ENCODE results near the gene PHF21A. TPM values are rescaled to one million over a fixed set of nuclear protein-coding genes. Genes with fewer than 3 reads are reported as not detected.
A peak's percentile ranks its signal among the peaks of the same experiment; 100 is the strongest.

Gene PHF21A
- total RNA-seq, 4 donors from 2014 or later: 9.8 to 20.2 (median 15.4) TPM

DNA sequence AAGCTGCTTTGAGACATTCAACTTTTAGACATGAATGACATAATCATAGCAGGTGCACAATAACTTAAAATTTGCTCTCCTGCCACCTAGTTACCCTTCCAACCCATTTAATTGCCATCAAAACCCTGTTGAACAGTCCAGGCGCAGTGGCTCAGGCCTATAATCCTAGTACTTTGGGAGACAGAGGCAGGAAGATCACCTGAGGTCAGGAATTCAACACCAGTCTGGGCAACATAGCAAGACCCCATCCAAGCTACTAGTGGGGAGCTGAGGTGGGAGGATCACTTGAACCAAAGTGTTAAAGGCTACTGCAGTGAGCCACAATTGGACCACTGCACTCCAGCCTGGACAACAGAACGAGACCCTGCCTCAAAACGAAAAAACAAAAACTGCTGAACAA, 4.0 kb upstream of the PHF21A start:
- H3K4me3 ChIP-seq: no peak overlapping the region
- intact Hi-C loops (cut with DNase I; ENCODE audit: low total_unique reads) (loop anchor here (10.0 kb wide), 2 partner anchors 220 to 260 kb away; partner anchors contain the start of gene DGKZ), in situ Hi-C loops (cut with MboI; ENCODE audit: low sequenced_read_pairs in 4 of 4) (loop anchor here in 1 of 4 donors (10.0 kb wide), 1 partner anchor 190 kb away; no protein-coding TSS in a partner anchor)
- TF ChIP-seq POLR2A (IDR thresholded peaks at IDR 0.05): no peak
- TF ChIP-seq, protein P1, sequence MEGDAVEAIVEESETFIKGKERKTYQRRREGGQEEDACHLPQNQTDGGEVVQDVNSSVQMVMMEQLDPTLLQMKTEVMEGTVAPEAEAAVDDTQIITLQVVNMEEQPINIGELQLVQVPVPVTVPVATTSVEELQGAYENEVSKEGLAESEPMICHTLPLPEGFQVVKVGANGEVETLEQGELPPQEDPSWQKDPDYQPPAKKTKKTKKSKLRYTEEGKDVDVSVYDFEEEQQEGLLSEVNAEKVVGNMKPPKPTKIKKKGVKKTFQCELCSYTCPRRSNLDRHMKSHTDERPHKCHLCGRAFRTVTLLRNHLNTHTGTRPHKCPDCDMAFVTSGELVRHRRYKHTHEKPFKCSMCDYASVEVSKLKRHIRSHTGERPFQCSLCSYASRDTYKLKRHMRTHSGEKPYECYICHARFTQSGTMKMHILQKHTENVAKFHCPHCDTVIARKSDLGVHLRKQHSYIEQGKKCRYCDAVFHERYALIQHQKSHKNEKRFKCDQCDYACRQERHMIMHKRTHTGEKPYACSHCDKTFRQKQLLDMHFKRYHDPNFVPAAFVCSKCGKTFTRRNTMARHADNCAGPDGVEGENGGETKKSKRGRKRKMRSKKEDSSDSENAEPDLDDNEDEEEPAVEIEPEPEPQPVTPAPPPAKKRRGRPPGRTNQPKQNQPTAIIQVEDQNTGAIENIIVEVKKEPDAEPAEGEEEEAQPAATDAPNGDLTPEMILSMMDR (IDR thresholded peaks at IDR 0.05 in 4 of 5, conservative IDR thresholded peaks at IDR 0.05 in 1 of 5): no peak
- H3K27ac ChIP-seq: no peak overlapping the region
- no peaks in the 10 kb centered on the region for H3K36me3 ChIP-seq
- H3K27me3 ChIP-seq: no peaks in the 10 kb centered on the region
- no peak for ATAC-seq
- no peaks in the 10 kb centered on the region for H3K9me3 ChIP-seq
- DNase-seq: no peak
- H3K4me1 ChIP-seq: peaks cover 3 to 7% of the 10 kb centered on the region in 2 donors

DNA sequence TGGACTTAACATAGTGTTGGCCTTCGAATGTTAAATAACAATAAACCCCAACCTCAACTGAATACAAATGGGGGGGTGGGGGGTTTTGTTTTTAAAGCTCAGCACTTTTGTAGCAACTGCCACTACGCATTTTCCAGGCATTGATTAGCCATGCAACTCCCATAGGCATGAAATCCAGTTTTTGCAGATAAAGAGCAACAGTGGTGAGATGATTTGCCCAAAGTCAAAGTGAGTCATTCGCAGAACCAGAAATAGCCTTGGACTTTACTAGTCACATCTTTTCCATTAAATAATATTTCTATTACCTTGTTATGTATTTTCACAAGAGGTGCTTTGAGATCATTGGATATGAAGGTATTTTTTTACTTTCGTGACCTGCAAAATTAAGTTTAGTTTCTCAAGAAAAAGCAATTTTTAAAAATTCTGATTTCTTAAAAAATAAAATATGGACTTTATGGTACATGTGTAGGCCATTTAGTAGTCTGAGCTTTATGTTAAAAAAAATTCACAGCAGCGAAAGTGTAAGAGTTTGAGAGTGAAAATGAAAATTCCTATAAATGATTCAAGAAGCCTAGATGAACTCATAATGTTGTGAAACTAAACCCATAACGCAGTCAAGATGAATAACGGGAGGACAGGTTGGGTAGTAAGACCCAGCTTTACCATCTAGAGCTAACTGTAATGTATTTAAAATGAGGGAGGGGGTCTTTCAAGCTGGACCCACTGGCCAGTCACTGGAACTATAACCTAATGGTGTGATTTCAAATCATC, 1.9 kb upstream of the PHF21A start:
- H3K27me3 ChIP-seq: no peaks in the 10 kb centered on the region
- in situ Hi-C loops (cut with MboI; ENCODE audit: low sequenced_read_pairs in 4 of 4) (loop anchor here in 1 of 4 donors (10.0 kb wide), 1 partner anchor 192 kb away; no protein-coding TSS in a partner anchor), intact Hi-C loops (cut with DNase I; ENCODE audit: low total_unique reads) (loop anchor here (1.0 to 10.0 kb wide), 5 partner anchors 114 to 318 kb away; partner anchors contain the start of genes DGKZ and SLC35C1)
- no peak for TF ChIP-seq POLR2A (IDR thresholded peaks at IDR 0.05)
- TF ChIP-seq, protein P1 (IDR thresholded peaks at IDR 0.05 in 4 of 5, conservative IDR thresholded peaks at IDR 0.05 in 1 of 5): no peak
- DNase-seq: no peak
- no peak overlapping the region for H3K4me3 ChIP-seq
- H3K4me1 ChIP-seq: peaks cover 13 to 17% of the 10 kb centered on the region in 2 donors
- H3K9me3 ChIP-seq: no peaks in the 10 kb centered on the region
- no peak for ATAC-seq
- H3K27ac ChIP-seq: peak overlapping the region in 2 of 4 donors; percentile 97 to 100
- no peaks in the 10 kb centered on the region for H3K36me3 ChIP-seq

DNA sequence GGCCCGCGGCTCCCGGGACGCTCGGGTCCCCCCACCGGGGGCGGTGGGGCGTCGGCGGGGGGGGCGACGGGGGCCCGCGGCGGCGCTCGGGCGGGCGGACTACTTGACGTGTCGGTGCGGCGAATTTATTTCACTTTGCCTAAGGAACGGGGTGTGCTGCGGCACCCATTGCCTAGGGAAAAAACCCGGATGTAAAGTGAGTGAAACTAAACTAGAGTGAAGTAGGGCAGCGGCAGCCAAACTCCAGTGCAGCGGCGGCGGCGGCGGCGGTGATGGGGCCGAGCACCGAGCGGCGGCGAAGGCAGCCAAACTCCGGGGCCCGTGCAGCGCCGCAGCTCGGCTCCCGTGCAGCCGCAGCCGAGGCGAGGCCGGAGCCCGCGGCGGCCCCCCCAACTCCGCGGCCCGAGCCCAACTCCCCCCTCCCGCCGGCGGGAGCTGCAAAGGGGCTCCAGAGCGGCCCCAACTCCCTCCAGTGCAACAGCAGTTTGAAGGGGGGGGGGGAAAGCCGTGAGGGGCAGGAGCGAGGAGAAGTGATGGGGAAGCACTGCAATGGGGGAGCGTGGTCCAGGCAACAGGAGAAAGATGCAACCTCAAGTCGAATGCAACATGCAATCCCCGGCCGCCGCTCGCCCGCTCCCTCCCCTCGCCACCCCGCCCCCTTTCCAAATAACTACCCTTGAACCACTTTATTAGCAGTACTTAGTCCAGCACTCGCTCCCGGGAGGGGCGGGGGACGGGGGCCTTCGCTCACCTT, 647 bp upstream of the PHF21A start:
- H3K4me1 ChIP-seq: peaks cover 25 to 29% of the 10 kb centered on the region in 2 donors
- H3K4me3 ChIP-seq: peak overlapping the region; percentile 65 to 88 (median 79)
- no peaks in the 10 kb centered on the region for H3K36me3 ChIP-seq
- peak overlapping the region; percentile 96 to 100 (median 98) for H3K27ac ChIP-seq
- no peaks in the 10 kb centered on the region for H3K27me3 ChIP-seq
- DNase-seq (peak; percentile 75 to 82), ATAC-seq (peak; percentile 55 to 64)
- peak in 1 of 2 donors; percentile 24 for TF ChIP-seq POLR2A (IDR thresholded peaks at IDR 0.05)
- TF ChIP-seq, protein P1 (IDR thresholded peaks at IDR 0.05 in 4 of 5, conservative IDR thresholded peaks at IDR 0.05 in 1 of 5): peak in 1 of 5 experiments; percentile 14
- no peaks in the 10 kb centered on the region for H3K9me3 ChIP-seq
- intact Hi-C loops (cut with DNase I; ENCODE audit: low total_unique reads): loop anchor here (1.0 to 10.0 kb wide), 5 partner anchors 115 to 317 kb away; partner anchors contain the start of genes DGKZ and SLC35C1
- in situ Hi-C loops (cut with MboI; ENCODE audit: low sequenced_read_pairs in 4 of 4): loop anchor here in 1 of 4 donors (10.0 kb wide), 1 partner anchor 193 kb away; no protein-coding TSS in a partner anchor

DNA sequence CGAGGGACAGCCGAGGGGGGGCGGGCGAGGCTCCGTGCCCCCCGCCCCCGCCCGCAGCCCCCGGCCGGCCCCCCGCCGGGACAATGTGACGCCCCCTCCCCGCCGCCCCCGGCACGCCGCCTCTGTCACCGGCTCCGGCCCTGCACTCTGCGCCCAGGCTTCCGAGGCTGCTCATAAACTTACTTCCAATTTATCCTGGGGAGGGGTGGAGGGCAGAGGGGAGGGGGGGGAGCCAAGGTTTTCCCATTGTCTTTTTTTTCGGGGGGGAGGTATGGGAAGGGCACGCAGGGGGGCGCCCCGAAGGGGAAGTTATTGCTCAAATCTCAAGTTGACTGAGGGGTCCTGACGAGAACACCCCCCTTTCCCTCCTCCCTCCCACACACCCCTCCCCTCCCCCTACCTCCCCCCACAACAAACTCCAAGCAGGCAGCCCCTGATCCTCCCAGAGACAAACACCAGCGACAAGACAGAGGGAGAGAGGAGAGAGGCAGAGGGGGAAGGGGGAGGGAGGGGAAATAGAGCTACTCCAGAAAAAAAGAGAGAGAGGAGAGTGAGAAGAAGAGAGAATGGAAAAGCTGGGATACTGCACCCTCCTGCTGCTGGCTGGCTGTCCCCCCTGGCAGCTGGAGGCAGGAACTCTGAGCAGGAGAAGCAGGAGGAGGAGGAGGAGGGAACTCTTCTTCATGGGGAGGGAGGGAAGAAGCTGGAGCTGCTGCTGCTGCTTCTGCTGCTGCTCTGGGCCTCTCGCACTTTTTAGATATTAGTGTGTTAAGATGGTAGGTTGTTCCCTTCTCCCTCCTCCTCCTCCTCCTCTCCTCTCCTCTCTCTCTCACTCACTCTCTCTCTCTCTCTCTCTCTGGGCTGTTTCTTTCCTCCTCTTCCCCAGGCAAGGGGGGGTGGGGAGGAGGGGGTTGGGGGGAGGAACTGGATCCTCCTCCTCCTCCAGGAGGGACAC, 631 bp downstream of the PHF21A start:
- H3K4me3 ChIP-seq: peak overlapping the region; percentile 73 to 88 (median 76)
- ATAC-seq (peak; percentile 58 to 66), DNase-seq (peak; percentile 39 to 59)
- no peaks in the 10 kb centered on the region for H3K36me3 ChIP-seq
- intact Hi-C loops (cut with DNase I; ENCODE audit: low total_unique reads) (loop anchor here (5.0 to 10.0 kb wide), 4 partner anchors 117 to 256 kb away; partner anchors contain the start of gene DGKZ), in situ Hi-C loops (cut with MboI; ENCODE audit: low sequenced_read_pairs in 4 of 4) (loop anchor here in 1 of 4 donors (10.0 kb wide), 1 partner anchor 194 kb away; no protein-coding TSS in a partner anchor)
- H3K4me1 ChIP-seq: peaks cover 38 to 40% of the 10 kb centered on the region in 2 donors
- H3K9me3 ChIP-seq: no peaks in the 10 kb centered on the region
- H3K27me3 ChIP-seq: no peaks in the 10 kb centered on the region
- H3K27ac ChIP-seq: peak overlapping the region; percentile 96 to 100 (median 98)
- peak; percentile 53 to 75 for TF ChIP-seq POLR2A (IDR thresholded peaks at IDR 0.05)
- TF ChIP-seq, protein P1 (IDR thresholded peaks at IDR 0.05 in 4 of 5, conservative IDR thresholded peaks at IDR 0.05 in 1 of 5): peak in 1 of 5 experiments; percentile 11

Data from gastrocnemius medialis (tissue), 4 donors.